ENCODE results near the gene BTBD19. TPM values are rescaled to one million over a fixed set of nuclear protein-coding genes. Genes with fewer than 3 reads are reported as not detected.

BTBD19 gene
- total RNA-seq, 2 donors from 2014 or later, result 2.4 to 2.9 TPM

Other genes with a start within 250 kb of the BTBD19 start
- 10 to 100 TPM; 31.3 to 35.7 TPM for gene TMEM53, start 134.0 kb upstream of the BTBD19 start, total RNA-seq
- gene ARMH1, start 133.8 kb upstream of the BTBD19 start, total RNA-seq, result 1 to 10 TPM; 1.1 to 2.3 TPM
- not detected for gene RNU5D-1, start 77.4 kb upstream of the BTBD19 start, total RNA-seq
- 1 to 10 TPM; 2.6 to 9.1 TPM for gene KIF2C, start 68.7 kb upstream of the BTBD19 start, total RNA-seq
- gene RPS8, start 33.0 kb upstream of the BTBD19 start, total RNA-seq, result 1,000 to 10,000 TPM; 1,280 to 1,342 TPM
- 100 to 1,000 TPM; 113 to 120 TPM for gene BEST4, start 20.4 kb upstream of the BTBD19 start, total RNA-seq
- 10 to 100 TPM in 1 of 2 donors, 1 to 10 TPM in 1; 8.1 to 10.4 TPM for gene PLK3, start 8.1 kb upstream of the BTBD19 start, total RNA-seq
- gene DYNLT4, start 1.2 kb upstream of the BTBD19 start, total RNA-seq, result under 1 TPM; 0.40 to 0.47 TPM
- gene PTCH2, start 34.7 kb downstream of the BTBD19 start, total RNA-seq, result under 1 TPM; 0.34 to 0.47 TPM
- 10 to 100 TPM; 11.1 to 12.8 TPM for gene EIF2B3, start 178.1 kb downstream of the BTBD19 start, total RNA-seq
- gene HECTD3, start 202.8 kb downstream of the BTBD19 start, total RNA-seq, result 100 to 1,000 TPM; 112 to 126 TPM
- 10 to 100 TPM; 45.4 to 46.4 TPM for gene UROD, start 203.7 kb downstream of the BTBD19 start, total RNA-seq